ENCODE data around the gene TRIM3.

Gene TRIM3

DNA sequence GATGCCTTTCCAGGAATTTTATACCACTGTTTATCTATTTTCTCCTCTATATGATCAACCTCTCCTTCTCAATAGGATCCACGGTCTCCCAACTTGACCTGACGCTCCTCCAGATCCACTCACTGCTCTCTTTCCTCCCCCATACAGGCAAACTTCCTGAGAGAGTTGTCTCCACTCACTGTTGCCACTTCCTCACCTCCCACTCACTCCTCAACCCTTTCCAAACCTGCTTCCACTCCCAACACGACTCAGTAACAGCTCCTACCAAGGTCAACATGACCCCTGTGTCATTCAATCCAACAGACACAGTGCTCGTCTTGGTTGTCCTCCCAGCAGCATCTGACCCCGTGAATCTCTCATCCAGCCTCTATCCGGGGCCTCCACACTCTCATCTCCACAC lies 57.9 kb downstream of the TRIM3 start:
- TF ChIP-seq EZH2phosphoT487 (IDR thresholded peaks at IDR 0.05; ENCODE audit: borderline replicate concordance, low read length): no peak
- TF ChIP-seq, protein P1, sequence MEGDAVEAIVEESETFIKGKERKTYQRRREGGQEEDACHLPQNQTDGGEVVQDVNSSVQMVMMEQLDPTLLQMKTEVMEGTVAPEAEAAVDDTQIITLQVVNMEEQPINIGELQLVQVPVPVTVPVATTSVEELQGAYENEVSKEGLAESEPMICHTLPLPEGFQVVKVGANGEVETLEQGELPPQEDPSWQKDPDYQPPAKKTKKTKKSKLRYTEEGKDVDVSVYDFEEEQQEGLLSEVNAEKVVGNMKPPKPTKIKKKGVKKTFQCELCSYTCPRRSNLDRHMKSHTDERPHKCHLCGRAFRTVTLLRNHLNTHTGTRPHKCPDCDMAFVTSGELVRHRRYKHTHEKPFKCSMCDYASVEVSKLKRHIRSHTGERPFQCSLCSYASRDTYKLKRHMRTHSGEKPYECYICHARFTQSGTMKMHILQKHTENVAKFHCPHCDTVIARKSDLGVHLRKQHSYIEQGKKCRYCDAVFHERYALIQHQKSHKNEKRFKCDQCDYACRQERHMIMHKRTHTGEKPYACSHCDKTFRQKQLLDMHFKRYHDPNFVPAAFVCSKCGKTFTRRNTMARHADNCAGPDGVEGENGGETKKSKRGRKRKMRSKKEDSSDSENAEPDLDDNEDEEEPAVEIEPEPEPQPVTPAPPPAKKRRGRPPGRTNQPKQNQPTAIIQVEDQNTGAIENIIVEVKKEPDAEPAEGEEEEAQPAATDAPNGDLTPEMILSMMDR (IDR thresholded peaks at IDR 0.05; ENCODE audit: low read depth, low read length, poor library complexity, severe bottlenecking): no peak
- H3K4me2 ChIP-seq (ENCODE audit: low read length): no peak overlapping the region
- peaks cover 56% of the 10 kb centered on the region for H3K27me3 ChIP-seq (ENCODE audit: control insufficient read depth, low read length)
- no peak overlapping the region for H3K4me3 ChIP-seq (ENCODE audit: low read length)
- no peaks in the 10 kb centered on the region for H3K79me2 ChIP-seq (ENCODE audit: control insufficient read depth, low read length)
- H3K36me3 ChIP-seq (ENCODE audit: control insufficient read depth, low read length): no peaks in the 10 kb centered on the region
- H3K27ac ChIP-seq (ENCODE audit: low read depth, low read length): no peak overlapping the region
- no peaks in the 10 kb centered on the region for H4K20me1 ChIP-seq (ENCODE audit: control insufficient read depth, insufficient read depth, low read depth, low read length)
- H3K4me1 ChIP-seq (ENCODE audit: control insufficient read depth, low read length): peaks cover 8% of the 10 kb centered on the region
- no peaks in the 10 kb centered on the region for H3K9me3 ChIP-seq (ENCODE audit: control insufficient read depth, insufficient read depth, low read length)
- H3K9me2 ChIP-seq (replicated peaks; ENCODE audit: control insufficient read depth, low read length): no peaks in the 10 kb centered on the region
- H3F3A ChIP-seq (ENCODE audit: control insufficient read depth, insufficient read depth): 0 out of 2 replicates have a peak, but pooled peaks cover 3% of the 10 kb centered on the region

DNA sequence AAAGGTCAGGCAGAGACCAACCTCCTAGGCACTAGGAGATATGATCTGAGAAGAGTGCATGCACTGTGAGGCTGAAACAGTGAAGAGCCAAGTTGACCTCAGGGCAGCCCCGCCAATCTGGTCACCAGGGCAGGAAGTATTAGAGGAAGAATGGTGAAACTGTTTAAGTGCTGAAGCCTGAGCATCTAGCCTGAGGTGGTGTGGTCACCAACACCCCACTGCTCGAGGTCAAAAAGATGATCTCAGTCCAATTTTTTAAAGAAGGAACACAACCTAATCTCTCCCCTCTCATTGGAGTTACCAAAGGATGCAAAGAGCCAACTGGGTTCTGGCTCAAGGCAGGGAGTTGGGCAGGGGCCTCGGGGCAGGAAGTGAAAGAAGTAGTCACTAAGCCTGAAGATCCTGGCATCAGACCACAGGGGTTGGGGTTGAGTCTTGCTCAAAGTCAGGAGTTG lies 58.8 kb downstream of the TRIM3 start:
- H3K27me3 ChIP-seq (ENCODE audit: control insufficient read depth, low read length): peaks cover 47% of the 10 kb centered on the region
- no peaks in the 10 kb centered on the region for H3K36me3 ChIP-seq (ENCODE audit: control insufficient read depth, low read length)
- no peak overlapping the region for H3K27ac ChIP-seq (ENCODE audit: low read depth, low read length)
- no peak overlapping the region for H3K4me2 ChIP-seq (ENCODE audit: low read length)
- H3K9me3 ChIP-seq (ENCODE audit: control insufficient read depth, insufficient read depth, low read length): no peaks in the 10 kb centered on the region
- no peaks in the 10 kb centered on the region for H3K79me2 ChIP-seq (ENCODE audit: control insufficient read depth, low read length)
- no peak overlapping the region for H3K4me3 ChIP-seq (ENCODE audit: low read length)
- peaks cover 8% of the 10 kb centered on the region for H3K4me1 ChIP-seq (ENCODE audit: control insufficient read depth, low read length)
- TF ChIP-seq, protein P1 (IDR thresholded peaks at IDR 0.05; ENCODE audit: low read depth, low read length, poor library complexity, severe bottlenecking): no peak
- no peak for TF ChIP-seq EZH2phosphoT487 (IDR thresholded peaks at IDR 0.05; ENCODE audit: borderline replicate concordance, low read length)
- H3F3A ChIP-seq (ENCODE audit: control insufficient read depth, insufficient read depth): 0 out of 2 replicates have a peak, but pooled peaks cover 3% of the 10 kb centered on the region
- no peaks in the 10 kb centered on the region for H4K20me1 ChIP-seq (ENCODE audit: control insufficient read depth, insufficient read depth, low read depth, low read length)
- H3K9me2 ChIP-seq (replicated peaks; ENCODE audit: control insufficient read depth, low read length): no peaks in the 10 kb centered on the region

DNA sequence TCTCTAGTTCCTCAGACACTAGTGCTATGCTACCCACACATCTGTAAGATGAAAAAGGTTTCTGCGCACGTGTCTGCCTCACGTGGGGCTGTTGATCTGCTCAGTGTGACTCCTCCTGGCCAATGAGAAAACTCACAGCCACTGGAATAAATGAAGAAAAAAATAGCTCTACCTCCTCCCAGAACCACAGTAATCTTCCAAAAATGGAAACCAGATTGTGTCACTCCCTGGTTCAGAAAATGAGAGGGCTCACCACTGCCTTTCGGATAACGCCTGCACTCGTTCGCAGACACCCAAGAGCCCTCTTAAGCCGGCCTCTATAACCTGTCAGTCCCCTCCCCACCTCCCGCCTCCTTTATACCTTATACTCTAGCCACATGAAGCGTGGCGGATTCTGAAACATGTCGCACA lies 59.9 kb downstream of the TRIM3 start:
- Histone ChIP-seq H3K4me2 (ENCODE audit: low read length) (no peak overlapping the region), H3F3A (ENCODE audit: control insufficient read depth, insufficient read depth) (0 out of 2 replicates have a peak, but pooled peaks cover 3% of the 10 kb centered on the region), H3K79me2 (ENCODE audit: control insufficient read depth, low read length) (no peaks in the 10 kb centered on the region), H3K36me3 (ENCODE audit: control insufficient read depth, low read length) (no peaks in the 10 kb centered on the region), H3K27ac (ENCODE audit: low read depth, low read length) (no peak overlapping the region), H3K9me2 (replicated peaks; ENCODE audit: control insufficient read depth, low read length) (no peaks in the 10 kb centered on the region), H3K9me3 (ENCODE audit: control insufficient read depth, insufficient read depth, low read length) (no peaks in the 10 kb centered on the region), H4K20me1 (ENCODE audit: control insufficient read depth, insufficient read depth, low read depth, low read length) (no peaks in the 10 kb centered on the region), H3K27me3 (ENCODE audit: control insufficient read depth, low read length) (peaks cover 37% of the 10 kb centered on the region), H3K4me1 (ENCODE audit: control insufficient read depth, low read length) (peaks cover 3% of the 10 kb centered on the region; the same call in 1 of the 2 replicates), H3K4me3 (ENCODE audit: low read length) (no peak overlapping the region)
- TF ChIP-seq EZH2phosphoT487 (IDR thresholded peaks at IDR 0.05; ENCODE audit: borderline replicate concordance, low read length): no peak
- TF ChIP-seq, protein P1 (IDR thresholded peaks at IDR 0.05; ENCODE audit: low read depth, low read length, poor library complexity, severe bottlenecking): no peak
